ENCODE results near the gene APBB2.

APBB2 gene

GRCh38 chr4:41158274-41158673 is 56.1 kb downstream of the APBB2 start:
- Histone ChIP-seq H3K36me3 (ENCODE audit: low read depth) (no peaks in the 10 kb centered on the region), H3K27me3 (ENCODE audit: insufficient read depth, poor library complexity, severe bottlenecking) (no peaks in the 10 kb centered on the region), H3K4me3 (ENCODE audit: severe bottlenecking) (no peak overlapping the region), H3K4me1 (ENCODE audit: insufficient read depth, poor library complexity, severe bottlenecking) (peaks cover 88% of the 10 kb centered on the region), H3K27ac (ENCODE audit: poor library complexity, severe bottlenecking) (peak overlapping the region; percentile 99), H3K9me3 (ENCODE audit: severe bottlenecking) (no peaks in the 10 kb centered on the region)
- ATAC-seq (ENCODE audit: low read depth) (no peak), DNase-seq (ENCODE audit: low spot score) (no peak)
- no peak for TF ChIP-seq CTCF (IDR thresholded peaks at IDR 0.05; ENCODE audit: poor library complexity, severe bottlenecking)

GRCh38 chr4:41157009-41157408 is 57.3 kb downstream of the APBB2 start:
- TF ChIP-seq CTCF (IDR thresholded peaks at IDR 0.05; ENCODE audit: poor library complexity, severe bottlenecking) = no peak
- Histone ChIP-seq H3K4me1 (ENCODE audit: insufficient read depth, poor library complexity, severe bottlenecking) (peaks cover 76% of the 10 kb centered on the region), H3K4me3 (ENCODE audit: severe bottlenecking) (no peak overlapping the region), H3K9me3 (ENCODE audit: severe bottlenecking) (no peaks in the 10 kb centered on the region), H3K27ac (ENCODE audit: poor library complexity, severe bottlenecking) (peak overlapping the region; percentile 99), H3K27me3 (ENCODE audit: insufficient read depth, poor library complexity, severe bottlenecking) (no peaks in the 10 kb centered on the region), H3K36me3 (ENCODE audit: low read depth) (no peaks in the 10 kb centered on the region)
- DNase-seq (ENCODE audit: low spot score) (no peak), ATAC-seq (ENCODE audit: low read depth) (no peak)

- Histone ChIP-seq H3K27me3 (ENCODE audit: insufficient read depth, poor library complexity, severe bottlenecking) (no peaks in the 10 kb centered on the region), H3K27ac (ENCODE audit: poor library complexity, severe bottlenecking) (peak overlapping the region; percentile 99), H3K4me1 (ENCODE audit: insufficient read depth, poor library complexity, severe bottlenecking) (peaks cover 71% of the 10 kb centered on the region), H3K9me3 (ENCODE audit: severe bottlenecking) (no peaks in the 10 kb centered on the region), H3K4me3 (ENCODE audit: severe bottlenecking) (no peak overlapping the region), H3K36me3 (ENCODE audit: low read depth) (no peaks in the 10 kb centered on the region)
- no peak for TF ChIP-seq CTCF (IDR thresholded peaks at IDR 0.05; ENCODE audit: poor library complexity, severe bottlenecking)
- no peak for ATAC-seq (ENCODE audit: low read depth)
- DNase-seq (ENCODE audit: low spot score) = no peak
Measured at GRCh38 chr4:41156574-41156973, 57.8 kb downstream of the APBB2 start.

GRCh38 chr4:41155194-41155830 is 59.0 kb downstream of the APBB2 start:
- no peak for DNase-seq (ENCODE audit: low spot score)
- ATAC-seq (ENCODE audit: low read depth) = peak; percentile 28; the same call in 2 of the 3 replicates
- no peaks in the 10 kb centered on the region for H3K27me3 ChIP-seq (ENCODE audit: insufficient read depth, poor library complexity, severe bottlenecking)
- TF ChIP-seq CTCF (IDR thresholded peaks at IDR 0.05; ENCODE audit: poor library complexity, severe bottlenecking) = no peak
- H3K4me1 ChIP-seq (ENCODE audit: insufficient read depth, poor library complexity, severe bottlenecking) = peaks cover 59% of the 10 kb centered on the region
- H3K4me3 ChIP-seq (ENCODE audit: severe bottlenecking) = no peak overlapping the region
- no peaks in the 10 kb centered on the region for H3K9me3 ChIP-seq (ENCODE audit: severe bottlenecking)
- no peaks in the 10 kb centered on the region for H3K36me3 ChIP-seq (ENCODE audit: low read depth)
- H3K27ac ChIP-seq (ENCODE audit: poor library complexity, severe bottlenecking) = peak overlapping the region; percentile 99

- H3K4me1 ChIP-seq (ENCODE audit: insufficient read depth, poor library complexity, severe bottlenecking) = peaks cover 57% of the 10 kb centered on the region
- DNase-seq (ENCODE audit: low spot score) = no peak
- TF ChIP-seq CTCF (IDR thresholded peaks at IDR 0.05; ENCODE audit: poor library complexity, severe bottlenecking) = peak; percentile 16
- H3K4me3 ChIP-seq (ENCODE audit: severe bottlenecking) = no peak overlapping the region
- peak overlapping the region; percentile 99 for H3K27ac ChIP-seq (ENCODE audit: poor library complexity, severe bottlenecking)
- ATAC-seq (ENCODE audit: low read depth) = peak; percentile 64; the same call in 1 of the 3 replicates
- H3K36me3 ChIP-seq (ENCODE audit: low read depth) = no peaks in the 10 kb centered on the region
- H3K27me3 ChIP-seq (ENCODE audit: insufficient read depth, poor library complexity, severe bottlenecking) = no peaks in the 10 kb centered on the region
- no peaks in the 10 kb centered on the region for H3K9me3 ChIP-seq (ENCODE audit: severe bottlenecking)
Measured at GRCh38 chr4:41154814-41155177, 59.5 kb downstream of the APBB2 start.

Measured in RWPE2 (cell line).